ENCODE data around the gene ERRFI1.

Gene ERRFI1

GRCh38 chr1:7984811-7985210, 41.3 kb downstream of the ERRFI1 start:
- DNase-seq (ENCODE audit: low read depth) = no peak
- no peak for TF ChIP-seq MYC (IDR thresholded peaks at IDR 0.05; ENCODE audit: low read depth, low read length)
- TF ChIP-seq, protein P1, sequence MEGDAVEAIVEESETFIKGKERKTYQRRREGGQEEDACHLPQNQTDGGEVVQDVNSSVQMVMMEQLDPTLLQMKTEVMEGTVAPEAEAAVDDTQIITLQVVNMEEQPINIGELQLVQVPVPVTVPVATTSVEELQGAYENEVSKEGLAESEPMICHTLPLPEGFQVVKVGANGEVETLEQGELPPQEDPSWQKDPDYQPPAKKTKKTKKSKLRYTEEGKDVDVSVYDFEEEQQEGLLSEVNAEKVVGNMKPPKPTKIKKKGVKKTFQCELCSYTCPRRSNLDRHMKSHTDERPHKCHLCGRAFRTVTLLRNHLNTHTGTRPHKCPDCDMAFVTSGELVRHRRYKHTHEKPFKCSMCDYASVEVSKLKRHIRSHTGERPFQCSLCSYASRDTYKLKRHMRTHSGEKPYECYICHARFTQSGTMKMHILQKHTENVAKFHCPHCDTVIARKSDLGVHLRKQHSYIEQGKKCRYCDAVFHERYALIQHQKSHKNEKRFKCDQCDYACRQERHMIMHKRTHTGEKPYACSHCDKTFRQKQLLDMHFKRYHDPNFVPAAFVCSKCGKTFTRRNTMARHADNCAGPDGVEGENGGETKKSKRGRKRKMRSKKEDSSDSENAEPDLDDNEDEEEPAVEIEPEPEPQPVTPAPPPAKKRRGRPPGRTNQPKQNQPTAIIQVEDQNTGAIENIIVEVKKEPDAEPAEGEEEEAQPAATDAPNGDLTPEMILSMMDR (IDR thresholded peaks at IDR 0.05; ENCODE audit: low read depth, low read length) = no peak
- TF ChIP-seq POLR2A (IDR thresholded peaks at IDR 0.05; ENCODE audit: extremely low read depth, insufficient read length) = no peak
- TF ChIP-seq, protein P2, sequence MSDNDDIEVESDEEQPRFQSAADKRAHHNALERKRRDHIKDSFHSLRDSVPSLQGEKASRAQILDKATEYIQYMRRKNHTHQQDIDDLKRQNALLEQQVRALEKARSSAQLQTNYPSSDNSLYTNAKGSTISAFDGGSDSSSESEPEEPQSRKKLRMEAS (IDR thresholded peaks at IDR 0.05; ENCODE audit: low read depth, low read length) = no peak

GRCh38 chr1:7983086-7983778, 42.9 kb downstream of the ERRFI1 start:
- no peak for DNase-seq (ENCODE audit: low read depth)
- TF ChIP-seq, protein P1 (IDR thresholded peaks at IDR 0.05; ENCODE audit: low read depth, low read length) = no peak
- no peak overlapping the region for H3K4me3 ChIP-seq (ENCODE audit: low read depth, low read length)

More at GRCh38 chr1:7984811-7985210, 41.3 kb downstream of the ERRFI1 start:
- H3K4me3 ChIP-seq (ENCODE audit: low read depth, low read length) = no peak overlapping the region

- TF ChIP-seq POLR2A (IDR thresholded peaks at IDR 0.05; ENCODE audit: extremely low read depth, insufficient read length) (no peak), MYC (IDR thresholded peaks at IDR 0.05; ENCODE audit: low read depth, low read length) (no peak)
- TF ChIP-seq, protein P2 (IDR thresholded peaks at IDR 0.05; ENCODE audit: low read depth, low read length) = no peak
- TF ChIP-seq, protein P1 (IDR thresholded peaks at IDR 0.05; ENCODE audit: low read depth, low read length) = no peak
- no peak for DNase-seq (ENCODE audit: low read depth)
Observed at GRCh38 chr1:7980984-7981383, 45.1 kb downstream of the ERRFI1 start.

DNA sequence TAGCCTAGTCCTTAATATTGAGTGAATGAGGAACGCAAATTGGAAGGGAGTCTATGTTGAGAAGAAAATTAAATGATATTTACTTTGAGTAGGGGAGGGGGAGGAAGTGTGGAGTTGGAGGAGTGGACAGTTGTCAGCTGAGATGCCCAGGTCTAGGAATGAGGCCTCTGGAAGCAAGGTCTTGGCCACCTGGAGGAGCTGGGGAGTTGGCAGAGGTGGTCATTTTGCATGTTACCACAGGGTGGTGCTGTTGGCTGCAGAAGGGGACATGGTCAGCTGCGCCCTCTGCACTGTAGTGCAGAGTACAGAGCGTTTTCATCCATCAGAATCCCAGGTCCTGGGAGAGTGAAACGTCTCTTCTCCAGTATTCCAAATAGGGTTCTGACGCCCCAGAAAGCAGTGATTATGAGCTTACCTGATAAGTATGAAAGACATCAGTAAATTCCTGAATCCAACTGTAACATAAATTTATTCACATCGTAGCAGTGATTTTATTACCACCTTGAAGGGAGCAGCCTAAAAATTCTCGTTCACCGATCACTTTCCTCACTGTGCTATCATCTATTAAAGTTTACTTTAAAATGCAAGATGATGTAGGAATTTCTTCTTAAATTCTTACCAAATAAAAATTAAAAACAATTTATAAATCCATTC, 50.8 kb downstream of the ERRFI1 start:
- TF ChIP-seq, protein P2 (IDR thresholded peaks at IDR 0.05; ENCODE audit: low read depth, low read length) = peak; percentile 47; the same call in 1 of the 2 replicates
- TF ChIP-seq MYC (IDR thresholded peaks at IDR 0.05; ENCODE audit: low read depth, low read length) = peak; percentile 42; the same call in 1 of the 2 replicates
- no peak for TF ChIP-seq POLR2A (IDR thresholded peaks at IDR 0.05; ENCODE audit: extremely low read depth, insufficient read length)
- TF ChIP-seq, protein P1 (IDR thresholded peaks at IDR 0.05; ENCODE audit: low read depth, low read length) = peak; percentile 93
- H3K4me3 ChIP-seq (ENCODE audit: low read depth, low read length) = no peak overlapping the region
- DNase-seq (ENCODE audit: low read depth) = peak; percentile 71

More at GRCh38 chr1:7980984-7981383, 45.1 kb downstream of the ERRFI1 start:
- H3K4me3 ChIP-seq (ENCODE audit: low read depth, low read length) = no peak overlapping the region

- TF ChIP-seq POLR2A (IDR thresholded peaks at IDR 0.05; ENCODE audit: extremely low read depth, insufficient read length) (no peak), MYC (IDR thresholded peaks at IDR 0.05; ENCODE audit: low read depth, low read length) (no peak)
- TF ChIP-seq, protein P1 (IDR thresholded peaks at IDR 0.05; ENCODE audit: low read depth, low read length) = no peak
- TF ChIP-seq, protein P2 (IDR thresholded peaks at IDR 0.05; ENCODE audit: low read depth, low read length) = no peak
Observed at GRCh38 chr1:7973086-7973485, 53.0 kb downstream of the ERRFI1 start.

More at GRCh38 chr1:7973086-7973485, 53.0 kb downstream of the ERRFI1 start:
- no peak overlapping the region for H3K4me3 ChIP-seq (ENCODE audit: low read depth, low read length)
- no peak for DNase-seq (ENCODE audit: low read depth)

Data from NB4 (cell line).